H9 (cell line): ENCODE results near the gene ARNT2. TPM values are rescaled to one million over a fixed set of nuclear protein-coding genes. Genes with fewer than 3 reads are reported as not detected.

Experiments
- DNase-seq: peaks from one replicate; pipeline ENCODE4 v3.0.0-alpha.2; 2017
- H2AFZ ChIP-seq: one replicate; pipeline ENCODE4 v1.6.1; 2013; ENCODE audit warnings: mild to moderate bottlenecking, low read length, control low read depth, moderate library complexity
- H2AK5ac ChIP-seq: 2 replicates; pipeline ENCODE4 v1.6.1; 2013; ENCODE audit warnings: low read length, control low read depth, mixed read lengths; ENCODE audit not compliant: insufficient read length
- H2BK120ac ChIP-seq: one replicate; pipeline ENCODE4 v1.6.1; 2013; ENCODE audit warnings: low read depth, mild to moderate bottlenecking, low read length, control low read depth, inconsistent platforms; ENCODE audit not compliant: poor library complexity, severe bottlenecking
- H2BK12ac ChIP-seq: 2 replicates; pipeline ENCODE4 v1.6.1; 2013; ENCODE audit warnings: low read length, control low read depth, mixed read lengths, low read depth; ENCODE audit not compliant: insufficient read length
- H2BK15ac ChIP-seq: 2 replicates; pipeline ENCODE4 v1.6.1; 2013; ENCODE audit warnings: low read depth, low read length, control low read depth
- H2BK20ac ChIP-seq: one replicate; pipeline ENCODE4 v1.6.1; 2013; ENCODE audit warnings: low read depth, mild to moderate bottlenecking, low read length, control low read depth, inconsistent platforms; ENCODE audit not compliant: poor library complexity, severe bottlenecking
- H2BK5ac ChIP-seq: 2 replicates; pipeline ENCODE4 v1.6.1; 2013; ENCODE audit warnings: low read length, control low read depth, mixed read lengths; ENCODE audit not compliant: insufficient read length
- H3K14ac ChIP-seq: 2 replicates; pipeline ENCODE4 v1.6.1; 2013; ENCODE audit warnings: low read length, control low read depth; ENCODE audit not compliant: insufficient read depth
- H3K18ac ChIP-seq: 2 replicates; pipeline ENCODE4 v1.6.1; 2013; ENCODE audit warnings: low read depth, mild to moderate bottlenecking, mixed read lengths, low read length, control low read depth; ENCODE audit not compliant: insufficient read length
- H3K23ac ChIP-seq: 2 replicates; pipeline ENCODE4 v1.6.1; 2013; ENCODE audit warnings: low read length, control low read depth, mixed read lengths, low read depth; ENCODE audit not compliant: insufficient read length
- H3K23me2 ChIP-seq: 2 replicates; pipeline ENCODE4 v1.6.1; 2013; ENCODE audit warnings: low read depth, mild to moderate bottlenecking, mixed read lengths, low read length, control low read depth; ENCODE audit not compliant: insufficient read length, poor library complexity, severe bottlenecking
- H3K27ac ChIP-seq: 2 replicates; pipeline ENCODE4 v1.5.1; 2013; ENCODE audit warnings: low read length, control low read depth, mixed read lengths, low read depth; ENCODE audit not compliant: insufficient read length
- H3K27me3 ChIP-seq: 2 replicates; pipeline ENCODE4 v1.6.1; 2013; ENCODE audit warnings: low read length, control low read depth, inconsistent platforms; ENCODE audit not compliant: insufficient read depth
- H3K4ac ChIP-seq: 2 replicates; pipeline ENCODE4 v1.6.1; 2013; ENCODE audit warnings: low read depth, mild to moderate bottlenecking, control low read depth, inconsistent platforms, low read length, moderate library complexity
- H3K4me1 ChIP-seq: 2 replicates; pipeline ENCODE4 v1.6.1; 2013; ENCODE audit warnings: low read length, control low read depth, inconsistent platforms; ENCODE audit not compliant: insufficient read depth
- H3K4me2 ChIP-seq: 2 replicates; pipeline ENCODE4 v1.6.1; 2013; ENCODE audit warnings: low read length, control low read depth, mixed read lengths; ENCODE audit not compliant: insufficient read length, insufficient read depth
- H3K56ac ChIP-seq: 2 replicates; pipeline ENCODE4 v1.6.1; 2013; ENCODE audit warnings: low read depth, mild to moderate bottlenecking, mixed read lengths, low read length, control low read depth; ENCODE audit not compliant: insufficient read length
- H3K79me1 ChIP-seq: 2 replicates; pipeline ENCODE4 v1.6.1; 2013; ENCODE audit warnings: low read depth, mild to moderate bottlenecking, moderate library complexity, low read length, control low read depth, inconsistent platforms; ENCODE audit not compliant: insufficient read depth, poor library complexity, severe bottlenecking
- H3K79me2 ChIP-seq: 2 replicates; pipeline ENCODE4 v1.6.1; 2013; ENCODE audit warnings: low read length, control low read depth, inconsistent platforms; ENCODE audit not compliant: insufficient read depth
- H3K9ac ChIP-seq: 2 replicates; pipeline ENCODE4 v1.6.1; 2013; ENCODE audit warnings: low read length, control low read depth, mixed read lengths; ENCODE audit not compliant: insufficient read length; ENCODE audit errors: extremely low read depth
- H3K9me3 ChIP-seq: one replicate; pipeline ENCODE4 v1.6.1; 2013; ENCODE audit warnings: low read depth, low read length, inconsistent platforms; ENCODE audit not compliant: control insufficient read depth
- H3T11ph ChIP-seq: one replicate; pipeline ENCODE4 v1.6.1; 2013; ENCODE audit warnings: mild to moderate bottlenecking, low read length, control low read depth, inconsistent platforms
- H4K20me1 ChIP-seq: one replicate; pipeline ENCODE4 v1.6.1; 2013; ENCODE audit not compliant: control insufficient read depth, insufficient read length, insufficient read depth
- H4K5ac ChIP-seq: 2 replicates; pipeline ENCODE4 v1.6.1; 2013; ENCODE audit warnings: low read depth, mild to moderate bottlenecking, mixed read lengths, low read length, control low read depth; ENCODE audit not compliant: insufficient read length
- H4K8ac ChIP-seq: replicated peaks from 2 replicates; pipeline ENCODE4 v1.6.1; 2013; ENCODE audit warnings: low read length, control low read depth, mixed read lengths, low read depth; ENCODE audit not compliant: insufficient read length
- H4K91ac ChIP-seq: 2 replicates; pipeline ENCODE4 v1.6.1; 2013; ENCODE audit warnings: low read depth, mild to moderate bottlenecking, moderate library complexity, mixed read lengths, low read length, control low read depth; ENCODE audit not compliant: insufficient read length
- H3K27ac Mint-ChIP-seq, 3 experiments: 2 replicates in 2 of 3; 3 replicates in 1 of 3; pipeline ENCODE4 v1.8.0; 2020 to 2021; ENCODE audit warnings: mixed read lengths in 3 of 3, mild to moderate bottlenecking in 1 of 3, moderate library complexity in 1 of 3
- H3K27me3 Mint-ChIP-seq: 2 replicates; pipeline ENCODE4 v1.8.0; 2021; ENCODE audit warnings: low read depth, mild to moderate bottlenecking, moderate library complexity, mixed read lengths
- H3K36me3 Mint-ChIP-seq, 3 experiments: 2 replicates in 2 of 3; 3 replicates in 1 of 3; pipeline ENCODE4 v1.8.0; 2020 to 2021; ENCODE audit warnings: low read depth in 3 of 3, mixed read lengths in 3 of 3; ENCODE audit not compliant: insufficient read depth in 1 of 3
- H3K4me1 Mint-ChIP-seq, 2 experiments: 2 replicates each; pipeline ENCODE4 v1.8.0; 2020; ENCODE audit warnings: mixed read lengths in 2 of 2
- H3K4me3 Mint-ChIP-seq, 2 experiments: 2 replicates in 1 of 2; 3 replicates in 1 of 2; pipeline ENCODE4 v1.8.0; 2020 to 2021; ENCODE audit warnings: mild to moderate bottlenecking in 2 of 2, mixed read lengths in 2 of 2, moderate library complexity in 1 of 2
- H3K9me3 Mint-ChIP-seq, 2 experiments: 2 replicates in 1 of 2; 3 replicates in 1 of 2; pipeline ENCODE4 v1.8.0; 2020; ENCODE audit warnings: mild to moderate bottlenecking in 2 of 2, mixed read lengths in 2 of 2, moderate library complexity in 1 of 2
- WGBS: extraction: QIAGEN DNeasy Blood & Tissue Kit; methylation state at CpG from one replicate; pipeline ENCODE4 v1.1.7; 2013; ENCODE audit warnings: missing lambda C conversion rate, low lambda C conversion rate, mixed read lengths; ENCODE audit not compliant: insufficient read length; ENCODE audit errors: extremely low coverage; 5-methylcytosine and 5-hydroxymethylcytosine counted together
- total RNA-seq: library from RNA; stranded (reverse); gene quantifications from 2 replicates; pipeline ENCODE4 v1.2.1, GENCODE V29; 2021
- TF ChIP-seq, protein P1 (sequence below): fragments of 200-600 bp; sonication (generic); conservative IDR thresholded peaks from 3 replicates; pipeline ENCODE4 v1.8.0; 2021; ENCODE audit warnings: antibody characterized with exemption, mild to moderate bottlenecking

Gene ARNT2
- total RNA-seq, 1 experiment from 2014 or later = 10.5 TPM

DNA sequence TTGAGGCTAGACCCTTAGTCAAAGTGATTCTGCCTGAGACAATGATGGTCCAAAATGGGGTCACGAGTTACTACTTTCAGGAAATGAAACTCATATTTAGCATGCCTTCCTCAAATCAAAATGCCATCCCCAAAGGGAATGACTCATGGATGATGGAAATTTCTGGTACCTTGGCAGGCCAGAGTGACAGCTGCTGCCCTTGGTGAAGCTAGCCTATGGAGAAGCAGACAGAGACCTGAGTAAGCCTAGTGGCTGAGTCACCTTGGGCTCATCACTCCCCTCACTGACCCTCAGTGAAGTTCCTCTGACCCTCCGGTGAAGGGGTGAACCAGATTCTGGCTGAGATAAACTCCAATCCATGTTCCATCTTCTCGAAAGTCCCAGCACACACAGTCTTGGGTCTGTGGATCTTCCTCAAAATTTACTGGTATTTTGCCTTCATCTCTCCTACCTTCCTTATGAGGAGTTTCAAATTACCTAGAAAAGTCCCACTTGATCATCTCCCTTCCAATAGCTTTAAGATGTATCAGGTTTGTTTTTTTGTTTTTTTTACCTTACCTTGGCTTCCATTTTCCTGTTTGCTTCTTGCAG, 236.4 kb downstream of the ARNT2 start:
- no peak for DNase-seq

More for the DNA sequence above, 236.4 kb downstream of the ARNT2 start:
- Histone ChIP-seq H2BK20ac (no peak overlapping the region), H3K9ac (no peak overlapping the region), H3K27me3 (no peaks in the 10 kb centered on the region), H2BK15ac (no peak overlapping the region), H2AFZ (no peak overlapping the region), H3K4me1 (no peaks in the 10 kb centered on the region), H2BK120ac (no peak overlapping the region), H2BK12ac (no peak overlapping the region), H4K5ac (no peak overlapping the region), H3K14ac (no peak overlapping the region), H3K79me1 (no peaks in the 10 kb centered on the region), H3K4me2 (no peak overlapping the region), H3K9me3 (no peaks in the 10 kb centered on the region), H3K79me2 (no peaks in the 10 kb centered on the region), H3K23me2 (no peaks in the 10 kb centered on the region), H3K23ac (no peak overlapping the region), H3K56ac (no peak overlapping the region), H2AK5ac (no peak overlapping the region), H4K8ac (no peak overlapping the region), H3K4ac (no peak overlapping the region), H3T11ph (no peak overlapping the region), H4K20me1 (no peaks in the 10 kb centered on the region), H2BK5ac (no peak overlapping the region), H3K18ac (no peak overlapping the region), H3K27ac (no peak overlapping the region), H4K91ac (no peak overlapping the region)
- H3K4me3 Mint-ChIP-seq = no peak overlapping the region
- no CpG with 5 or more reads among the region's 3 CpGs for WGBS
- H3K4me1 Mint-ChIP-seq = 0 out of 4 replicates have a peak, but pooled peaks cover 0 to 2% of the 10 kb centered on the region in 2 experiments
- TF ChIP-seq, protein P1, sequence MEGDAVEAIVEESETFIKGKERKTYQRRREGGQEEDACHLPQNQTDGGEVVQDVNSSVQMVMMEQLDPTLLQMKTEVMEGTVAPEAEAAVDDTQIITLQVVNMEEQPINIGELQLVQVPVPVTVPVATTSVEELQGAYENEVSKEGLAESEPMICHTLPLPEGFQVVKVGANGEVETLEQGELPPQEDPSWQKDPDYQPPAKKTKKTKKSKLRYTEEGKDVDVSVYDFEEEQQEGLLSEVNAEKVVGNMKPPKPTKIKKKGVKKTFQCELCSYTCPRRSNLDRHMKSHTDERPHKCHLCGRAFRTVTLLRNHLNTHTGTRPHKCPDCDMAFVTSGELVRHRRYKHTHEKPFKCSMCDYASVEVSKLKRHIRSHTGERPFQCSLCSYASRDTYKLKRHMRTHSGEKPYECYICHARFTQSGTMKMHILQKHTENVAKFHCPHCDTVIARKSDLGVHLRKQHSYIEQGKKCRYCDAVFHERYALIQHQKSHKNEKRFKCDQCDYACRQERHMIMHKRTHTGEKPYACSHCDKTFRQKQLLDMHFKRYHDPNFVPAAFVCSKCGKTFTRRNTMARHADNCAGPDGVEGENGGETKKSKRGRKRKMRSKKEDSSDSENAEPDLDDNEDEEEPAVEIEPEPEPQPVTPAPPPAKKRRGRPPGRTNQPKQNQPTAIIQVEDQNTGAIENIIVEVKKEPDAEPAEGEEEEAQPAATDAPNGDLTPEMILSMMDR = no peak
- no peak overlapping the region for H3K27ac Mint-ChIP-seq
- H3K36me3 Mint-ChIP-seq = peaks cover 3 to 10% (median 8%) of the 10 kb centered on the region in 3 experiments; a peak in 5 of 7 replicates
- H3K9me3 Mint-ChIP-seq = peaks cover 20 to 24% of the 10 kb centered on the region in 2 experiments
- peaks cover 5% of the 10 kb centered on the region for H3K27me3 Mint-ChIP-seq
